22Rv1 (cell line): Measurements from ENCODE around the gene TARBP2.

ENCODE experiments used
- ZFX ChIP-seq: fragments of 450-650 bp; IDR thresholded peaks from 2 replicates; pipeline ENCODE4 v1.6.1; 2017; ENCODE audit warnings: antibody characterized with exemption, borderline replicate concordance
- TF ChIP-seq, protein P1 (sequence below): fragments of 450-650 bp; IDR thresholded peaks from 2 replicates; pipeline ENCODE4 v1.5.1; 2017; ENCODE audit warnings: mild to moderate bottlenecking

GRCh38 chr12:53504004-53504920, 3.2 kb downstream of the TARBP2 start:
- no peak for TF ChIP-seq ZFX
- TF ChIP-seq, protein P1, sequence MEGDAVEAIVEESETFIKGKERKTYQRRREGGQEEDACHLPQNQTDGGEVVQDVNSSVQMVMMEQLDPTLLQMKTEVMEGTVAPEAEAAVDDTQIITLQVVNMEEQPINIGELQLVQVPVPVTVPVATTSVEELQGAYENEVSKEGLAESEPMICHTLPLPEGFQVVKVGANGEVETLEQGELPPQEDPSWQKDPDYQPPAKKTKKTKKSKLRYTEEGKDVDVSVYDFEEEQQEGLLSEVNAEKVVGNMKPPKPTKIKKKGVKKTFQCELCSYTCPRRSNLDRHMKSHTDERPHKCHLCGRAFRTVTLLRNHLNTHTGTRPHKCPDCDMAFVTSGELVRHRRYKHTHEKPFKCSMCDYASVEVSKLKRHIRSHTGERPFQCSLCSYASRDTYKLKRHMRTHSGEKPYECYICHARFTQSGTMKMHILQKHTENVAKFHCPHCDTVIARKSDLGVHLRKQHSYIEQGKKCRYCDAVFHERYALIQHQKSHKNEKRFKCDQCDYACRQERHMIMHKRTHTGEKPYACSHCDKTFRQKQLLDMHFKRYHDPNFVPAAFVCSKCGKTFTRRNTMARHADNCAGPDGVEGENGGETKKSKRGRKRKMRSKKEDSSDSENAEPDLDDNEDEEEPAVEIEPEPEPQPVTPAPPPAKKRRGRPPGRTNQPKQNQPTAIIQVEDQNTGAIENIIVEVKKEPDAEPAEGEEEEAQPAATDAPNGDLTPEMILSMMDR, result no peak
